Measurements from ENCODE around the gene ASRGL1.
"Not testable (repeated sequence)": the region's sequence is repeated elsewhere in the genome, so short reads cannot be mapped to it uniquely, and the experiment has no call there.

Gene ASRGL1

GRCh38 chr11:62353841-62354240 lies 16.6 kb downstream of the ASRGL1 start:
- no peak for DNase-seq

- no peak for DNase-seq
These were observed 21.0 kb downstream of the ASRGL1 start for GRCh38 chr11:62358273-62358672.

GRCh38 chr11:62359475-62359874 lies 22.2 kb downstream of the ASRGL1 start:
- DNase-seq: no peak

GRCh38 chr11:62360685-62361084 lies 23.4 kb downstream of the ASRGL1 start:
- no peak for DNase-seq

- DNase-seq: not testable (repeated sequence)
These were observed 31.7 kb downstream of the ASRGL1 start for GRCh38 chr11:62368861-62369477.

GRCh38 chr11:62370743-62371440 lies 33.6 kb downstream of the ASRGL1 start:
- DNase-seq: no peak

- no peak for DNase-seq
These were observed 35.6 kb downstream of the ASRGL1 start for GRCh38 chr11:62372871-62373270.

GRCh38 chr11:62373464-62374119 lies 36.3 kb downstream of the ASRGL1 start:
- DNase-seq: no peak

GRCh38 chr11:62374801-62375200 lies 37.6 kb downstream of the ASRGL1 start:
- DNase-seq: no peak

- not testable (repeated sequence) for DNase-seq
These were observed 41.3 kb downstream of the ASRGL1 start for GRCh38 chr11:62378459-62379063.

- DNase-seq: not testable (repeated sequence)
These were observed 42.3 kb downstream of the ASRGL1 start for GRCh38 chr11:62379586-62379985.

- peak; percentile 68 for DNase-seq
These were observed 43.6 kb downstream of the ASRGL1 start for GRCh38 chr11:62380821-62381245.

GRCh38 chr11:62383822-62384221 lies 46.6 kb downstream of the ASRGL1 start:
- DNase-seq: no peak

- not testable (repeated sequence) for DNase-seq
These were observed 48.8 kb downstream of the ASRGL1 start for GRCh38 chr11:62386083-62386482.

GRCh38 chr11:62387381-62387780 lies 50.1 kb downstream of the ASRGL1 start:
- DNase-seq: no peak

GRCh38 chr11:62388999-62389398 lies 51.8 kb downstream of the ASRGL1 start:
- no peak for DNase-seq

- no peak for DNase-seq
These were observed 53.0 kb downstream of the ASRGL1 start for GRCh38 chr11:62390237-62390636.

- DNase-seq: no peak
These were observed 53.5 kb downstream of the ASRGL1 start for GRCh38 chr11:62390722-62391121.

- no peak for DNase-seq
These were observed 54.6 kb downstream of the ASRGL1 start for GRCh38 chr11:62391642-62392425.

- no peak for DNase-seq
These were observed 55.3 kb downstream of the ASRGL1 start for GRCh38 chr11:62392506-62392905.

GRCh38 chr11:62393061-62393611 lies 55.9 kb downstream of the ASRGL1 start:
- DNase-seq: no peak

GRCh38 chr11:62393735-62394134 lies 56.5 kb downstream of the ASRGL1 start:
- DNase-seq: no peak
